Trophoblast cell (in vitro differentiated cells and primary cell): ENCODE measurements around the gene TMEM87B.

ENCODE experiments used
- DNase-seq, 2 donors: peaks; one replicate each; pipeline ENCODE4 v3.0.0-alpha.2; 2016
- H2AFZ ChIP-seq: 2 replicates; pipeline ENCODE4 v1.6.1; 2013; ENCODE audit warnings: low read length, moderate library complexity, mild to moderate bottlenecking; ENCODE audit not compliant: insufficient read depth, poor library complexity
- H2AK5ac ChIP-seq: 2 replicates; pipeline ENCODE4 v1.6.1; 2013; ENCODE audit warnings: mild to moderate bottlenecking, low read length
- H2BK120ac ChIP-seq: 2 replicates; pipeline ENCODE4 v1.6.1; 2013; ENCODE audit warnings: low read length, mild to moderate bottlenecking, moderate library complexity; ENCODE audit not compliant: insufficient read depth, poor library complexity
- H2BK12ac ChIP-seq: 2 replicates; pipeline ENCODE4 v1.6.1; 2013; ENCODE audit warnings: mild to moderate bottlenecking, low read length, moderate library complexity
- H2BK5ac ChIP-seq: 2 replicates; pipeline ENCODE4 v1.6.1; 2013; ENCODE audit warnings: low read length, low read depth, moderate library complexity, mild to moderate bottlenecking; ENCODE audit not compliant: poor library complexity
- H3K14ac ChIP-seq: 2 replicates; pipeline ENCODE4 v1.6.1; 2013; ENCODE audit warnings: mild to moderate bottlenecking, low read length
- H3K18ac ChIP-seq: 2 replicates; pipeline ENCODE4 v1.6.1; 2013; ENCODE audit warnings: mild to moderate bottlenecking, low read length
- H3K23ac ChIP-seq: 2 replicates; pipeline ENCODE4 v1.6.1; 2013; ENCODE audit warnings: low read length
- H3K27ac ChIP-seq: 2 replicates; pipeline ENCODE4 v1.5.1; 2013; ENCODE audit warnings: low read depth, mild to moderate bottlenecking, inconsistent platforms, low read length, moderate library complexity
- H3K27me3 ChIP-seq: 2 replicates; pipeline ENCODE4 v1.6.1; 2013; ENCODE audit warnings: inconsistent platforms, mild to moderate bottlenecking, low read length, moderate library complexity; ENCODE audit not compliant: insufficient read depth
- H3K36me3 ChIP-seq, 2 experiments: 1 replicate in 1 of 2; 2 replicates in 1 of 2; pipeline ENCODE4 v1.6.1; 2013; ENCODE audit warnings: low read length in 2 of 2, mild to moderate bottlenecking in 2 of 2, moderate library complexity in 1 of 2; ENCODE audit not compliant: insufficient read depth in 2 of 2, control insufficient read depth in 1 of 2
- H3K4ac ChIP-seq: 2 replicates; pipeline ENCODE4 v1.6.1; 2013; ENCODE audit warnings: low read depth, mild to moderate bottlenecking, low read length, moderate library complexity
- H3K4me1 ChIP-seq, 2 experiments: 1 replicate in 1 of 2; 2 replicates in 1 of 2; pipeline ENCODE4 v1.6.1; 2013; ENCODE audit warnings: low read length in 2 of 2, mild to moderate bottlenecking in 2 of 2, moderate library complexity in 1 of 2; ENCODE audit not compliant: insufficient read depth in 2 of 2, control insufficient read depth in 1 of 2
- H3K4me2 ChIP-seq: 2 replicates; pipeline ENCODE4 v1.6.1; 2013; ENCODE audit warnings: inconsistent platforms, mild to moderate bottlenecking, low read length, moderate library complexity
- H3K4me3 ChIP-seq: 2 replicates; pipeline ENCODE4 v1.5.1; 2013; ENCODE audit warnings: mild to moderate bottlenecking, low read depth, low read length, inconsistent platforms
- H3K79me1 ChIP-seq: one replicate; pipeline ENCODE4 v1.6.1; 2013; ENCODE audit warnings: low read length
- H3K79me2 ChIP-seq: 2 replicates; pipeline ENCODE4 v1.6.1; 2013; ENCODE audit warnings: low read length, mild to moderate bottlenecking; ENCODE audit not compliant: control insufficient read depth, insufficient read depth, poor library complexity
- H3K9ac ChIP-seq: 2 replicates; pipeline ENCODE4 v1.6.1; 2013; ENCODE audit warnings: mild to moderate bottlenecking, low read length
- H3K9me3 ChIP-seq: 2 replicates; pipeline ENCODE4 v1.6.1; 2013; ENCODE audit warnings: low read depth, mild to moderate bottlenecking, control low read depth, inconsistent platforms, low read length; ENCODE audit not compliant: insufficient read depth
- H4K12ac ChIP-seq: 2 replicates; pipeline ENCODE4 v1.6.1; 2013; ENCODE audit warnings: low read depth, mild to moderate bottlenecking, low read length, moderate library complexity
- H4K8ac ChIP-seq: 2 replicates; pipeline ENCODE4 v1.6.1; 2013; ENCODE audit warnings: low read depth, mild to moderate bottlenecking, low read length, moderate library complexity
- H4K91ac ChIP-seq: one replicate; pipeline ENCODE4 v1.6.1; 2013; ENCODE audit warnings: low read depth, mild to moderate bottlenecking, low read length, moderate library complexity
- WGBS: extraction: QIAGEN DNeasy Blood & Tissue Kit; methylation state at CpG from one replicate; pipeline ENCODE4 v1.1.7; 2013; ENCODE audit warnings: missing lambda C conversion rate; ENCODE audit not compliant: insufficient read length, insufficient coverage; ENCODE audit errors: extremely low coverage; 5-methylcytosine and 5-hydroxymethylcytosine counted together

Gene TMEM87B

DNA sequence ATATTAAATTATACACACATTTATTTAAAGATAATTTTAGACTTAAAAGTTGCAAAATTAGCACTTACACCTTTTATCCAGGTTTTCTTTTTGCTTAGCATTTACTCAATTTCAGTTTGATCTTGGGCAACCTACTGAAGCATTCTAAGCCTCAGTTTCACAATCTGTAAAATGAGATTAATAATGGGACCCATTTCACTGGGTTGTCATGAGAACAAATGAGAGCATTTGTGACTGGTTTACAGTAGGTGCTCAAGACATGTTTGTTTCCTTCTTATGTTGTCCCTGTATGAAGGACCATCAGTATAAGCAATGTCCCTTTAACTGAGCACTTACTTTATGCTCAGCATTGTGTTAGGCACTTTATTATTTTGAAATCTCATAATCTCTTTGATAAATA, 78.3 kb downstream of the TMEM87B start:
- H2BK12ac ChIP-seq: no peak overlapping the region
- no peaks in the 10 kb centered on the region for H3K79me1 ChIP-seq
- DNase-seq: no peak
- H3K9ac ChIP-seq: no peak overlapping the region
- no peak overlapping the region for H3K4me2 ChIP-seq
- H3K9me3 ChIP-seq: peaks cover 4% of the 10 kb centered on the region
- no peak overlapping the region for H4K12ac ChIP-seq
- no peak overlapping the region for H2BK120ac ChIP-seq
- H3K23ac ChIP-seq: no peak overlapping the region
- H4K91ac ChIP-seq: no peak overlapping the region
- H3K27me3 ChIP-seq: peaks cover 10% of the 10 kb centered on the region
- no peaks in the 10 kb centered on the region for H3K79me2 ChIP-seq
- no peak overlapping the region for H2BK5ac ChIP-seq
- no peak overlapping the region for H3K4ac ChIP-seq
- H3K36me3 ChIP-seq: no peaks in the 10 kb centered on the region
- H3K18ac ChIP-seq: no peak overlapping the region
- H3K27ac ChIP-seq: no peak overlapping the region
- H2AK5ac ChIP-seq: no peak overlapping the region
- H3K14ac ChIP-seq: no peak overlapping the region
- H3K4me3 ChIP-seq: no peak overlapping the region
- H2AFZ ChIP-seq: no peak overlapping the region
- H4K8ac ChIP-seq: no peak overlapping the region
- peaks cover 3 to 4% of the 10 kb centered on the region in 2 experiments for H3K4me1 ChIP-seq

DNA sequence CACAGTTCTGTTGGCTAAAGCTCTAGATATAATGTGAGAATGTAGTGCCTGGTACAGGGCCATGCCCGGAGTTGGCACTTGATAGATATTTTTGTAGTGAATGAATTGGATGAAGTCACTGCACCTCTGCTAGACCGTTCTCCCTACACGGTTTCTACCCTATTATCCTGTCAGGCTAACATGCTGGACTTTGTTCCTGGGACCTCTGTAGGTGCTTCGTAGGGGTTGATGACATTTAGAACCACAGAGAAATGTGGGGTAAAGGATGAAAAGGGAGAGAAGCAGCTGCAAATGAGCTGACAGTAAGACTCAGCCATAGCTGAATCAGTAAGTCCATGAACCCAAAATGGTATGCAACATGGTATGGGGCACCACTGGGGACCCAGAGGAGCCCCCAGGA, 79.1 kb downstream of the TMEM87B start:
- no peak overlapping the region for H3K4ac ChIP-seq
- H4K91ac ChIP-seq: no peak overlapping the region
- H3K4me1 ChIP-seq: peaks cover 3 to 4% of the 10 kb centered on the region in 2 experiments
- H4K8ac ChIP-seq: no peak overlapping the region
- H3K9me3 ChIP-seq: peaks cover 4% of the 10 kb centered on the region
- DNase-seq: no peak
- H3K27me3 ChIP-seq: peaks cover 10% of the 10 kb centered on the region
- no peak overlapping the region for H3K4me3 ChIP-seq
- no peak overlapping the region for H2BK12ac ChIP-seq
- no peak overlapping the region for H4K12ac ChIP-seq
- no peak overlapping the region for H3K14ac ChIP-seq
- H3K36me3 ChIP-seq: no peaks in the 10 kb centered on the region
- no peak overlapping the region for H2AFZ ChIP-seq
- no peaks in the 10 kb centered on the region for H3K79me2 ChIP-seq
- no peak overlapping the region for H3K27ac ChIP-seq
- H2AK5ac ChIP-seq: no peak overlapping the region
- H3K23ac ChIP-seq: no peak overlapping the region
- H2BK120ac ChIP-seq: no peak overlapping the region
- H3K9ac ChIP-seq: no peak overlapping the region
- H2BK5ac ChIP-seq: no peak overlapping the region
- H3K4me2 ChIP-seq: no peak overlapping the region
- no peak overlapping the region for H3K18ac ChIP-seq
- WGBS: no CpG with 5 or more reads among the region's 4 CpGs
- peaks cover 1% of the 10 kb centered on the region for H3K79me1 ChIP-seq

DNA sequence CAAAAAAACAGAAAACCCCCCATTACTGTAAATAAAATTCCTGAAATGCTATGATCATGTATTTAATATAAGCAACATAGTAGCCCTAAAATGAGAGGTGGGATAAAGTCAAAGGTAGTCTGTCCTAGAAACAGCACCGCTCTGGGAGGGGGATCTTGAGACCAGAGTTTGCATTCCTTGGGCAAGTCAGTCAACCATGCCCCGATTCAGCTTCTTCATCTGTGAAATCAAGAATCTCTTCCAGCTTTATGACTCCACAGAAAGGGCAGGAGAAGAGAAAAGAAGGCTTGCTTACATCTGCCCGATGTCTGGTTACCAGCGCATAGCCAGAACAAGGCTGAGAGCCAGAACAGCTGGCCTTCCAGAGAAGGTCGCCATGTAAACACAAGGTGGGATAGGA, 81.0 kb downstream of the TMEM87B start:
- peaks cover 3 to 8% of the 10 kb centered on the region in 2 experiments for H3K4me1 ChIP-seq
- H3K14ac ChIP-seq: no peak overlapping the region
- no peak overlapping the region for H3K4me2 ChIP-seq
- no peak overlapping the region for H3K4ac ChIP-seq
- no peak for DNase-seq
- no peak overlapping the region for H3K4me3 ChIP-seq
- no peaks in the 10 kb centered on the region for H3K36me3 ChIP-seq
- no peak overlapping the region for H2BK5ac ChIP-seq
- no peak overlapping the region for H2BK12ac ChIP-seq
- peaks cover 1% of the 10 kb centered on the region for H3K79me1 ChIP-seq
- H3K27ac ChIP-seq: no peak overlapping the region
- H3K79me2 ChIP-seq: no peaks in the 10 kb centered on the region
- no peak overlapping the region for H2BK120ac ChIP-seq
- no CpG with 5 or more reads among the region's 5 CpGs for WGBS
- no peak overlapping the region for H3K9ac ChIP-seq
- no peak overlapping the region for H2AFZ ChIP-seq
- H3K27me3 ChIP-seq: peaks cover 20% of the 10 kb centered on the region
- no peak overlapping the region for H3K18ac ChIP-seq
- no peak overlapping the region for H2AK5ac ChIP-seq
- H4K91ac ChIP-seq: no peak overlapping the region
- no peak overlapping the region for H4K8ac ChIP-seq
- peaks cover 4% of the 10 kb centered on the region for H3K9me3 ChIP-seq
- H4K12ac ChIP-seq: no peak overlapping the region
- no peak overlapping the region for H3K23ac ChIP-seq

DNA sequence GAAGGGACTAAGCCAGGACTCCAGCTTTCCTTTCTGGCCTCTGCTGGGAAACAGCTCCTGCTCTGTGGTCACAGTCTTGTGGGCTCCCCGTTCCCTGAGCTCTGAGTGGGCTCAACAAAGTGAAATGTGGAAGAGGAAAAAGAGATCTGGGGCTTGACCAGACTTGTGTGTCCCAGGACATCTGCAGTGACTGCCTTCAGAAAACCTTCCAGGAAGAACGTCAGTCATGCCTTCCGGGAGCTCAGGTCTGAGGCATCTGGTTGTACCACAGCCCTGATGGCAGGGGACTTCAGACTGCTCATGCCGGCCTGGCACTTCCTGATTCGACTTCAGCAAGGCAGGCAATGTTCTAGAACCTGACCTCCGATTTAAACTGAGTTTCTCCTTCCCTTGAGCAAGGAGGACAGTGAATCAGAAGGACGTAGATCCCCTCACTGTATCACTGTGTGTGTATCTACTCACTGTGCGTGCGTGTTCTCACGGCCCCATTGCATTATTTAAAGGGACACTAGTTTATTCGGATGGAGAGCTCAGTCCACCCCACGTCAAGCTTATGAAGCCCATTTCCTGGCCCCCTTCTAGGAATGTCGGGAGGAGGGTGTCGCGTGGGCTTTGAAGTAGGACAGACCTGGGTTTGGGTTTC, 82.6 kb downstream of the TMEM87B start:
- no peak overlapping the region for H3K9ac ChIP-seq
- H4K91ac ChIP-seq: no peak overlapping the region
- no peak overlapping the region for H3K18ac ChIP-seq
- peaks cover 20% of the 10 kb centered on the region for H3K27me3 ChIP-seq
- H3K23ac ChIP-seq: no peak overlapping the region
- no peak overlapping the region for H2BK120ac ChIP-seq
- peak; percentile 80 to 84 for DNase-seq
- H2AFZ ChIP-seq: no peak overlapping the region
- peak overlapping the region; percentile 89 for H3K4me2 ChIP-seq
- no peaks in the 10 kb centered on the region for H3K36me3 ChIP-seq
- H4K12ac ChIP-seq: no peak overlapping the region
- peak overlapping the region; percentile 67 for H3K4me3 ChIP-seq
- peaks cover 7% of the 10 kb centered on the region for H3K9me3 ChIP-seq
- H4K8ac ChIP-seq: no peak overlapping the region
- H3K79me2 ChIP-seq: no peaks in the 10 kb centered on the region
- H2BK12ac ChIP-seq: no peak overlapping the region
- no peak overlapping the region for H2BK5ac ChIP-seq
- H3K14ac ChIP-seq: no peak overlapping the region
- H3K79me1 ChIP-seq: peaks cover 1% of the 10 kb centered on the region
- no peak overlapping the region for H2AK5ac ChIP-seq
- H3K4me1 ChIP-seq: peaks cover 3 to 8% of the 10 kb centered on the region in 2 experiments
- no CpG with 5 or more reads among the region's 15 CpGs for WGBS
- H3K27ac ChIP-seq: no peak overlapping the region
- no peak overlapping the region for H3K4ac ChIP-seq
